DMS153 treated with DMSO at 0.1 percent for 48 hours (cell line): ENCODE data around the gene PLEKHS1.
"Not testable (repeated sequence)": the region's sequence is repeated elsewhere in the genome, so short reads cannot be mapped to it uniquely, and the experiment has no call there.

Source experiments
- DNase-seq: peaks from one replicate; lab custom pipeline; 2025; ENCODE audit not compliant: unreplicated experiment; lab: John Stamatoyannopoulos, UW

PLEKHS1 gene

GRCh38 chr10:113782986-113783704 is 31.7 kb downstream of the PLEKHS1 start:
- DNase-seq = no peak

GRCh38 chr10:113788604-113789083 is 37.2 kb downstream of the PLEKHS1 start:
- no peak for DNase-seq

- DNase-seq = no peak
Observed at GRCh38 chr10:113791691-113792090, 40.2 kb downstream of the PLEKHS1 start.

DNA sequence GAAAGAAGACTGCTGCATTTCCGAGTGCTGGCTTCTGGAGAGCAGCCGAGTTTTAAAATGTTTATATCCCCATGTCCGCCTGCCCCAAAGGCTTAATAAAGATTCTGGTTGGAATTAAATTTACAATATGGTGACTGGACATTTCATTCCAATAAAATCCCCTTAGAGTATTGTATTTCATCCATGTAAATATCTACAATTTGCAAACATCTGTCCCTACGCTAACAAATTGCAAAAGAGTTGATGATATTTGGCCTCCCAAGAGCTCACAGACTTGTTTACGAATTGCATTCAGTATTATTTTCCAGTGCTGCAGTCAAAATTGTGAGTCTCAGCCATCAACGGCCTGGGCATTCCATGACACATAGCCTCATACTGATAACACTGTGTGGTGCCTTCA is 50.1 kb downstream of the PLEKHS1 start:
- no peak for DNase-seq

GRCh38 chr10:113802997-113803396 is 51.5 kb downstream of the PLEKHS1 start:
- DNase-seq = no peak

- DNase-seq = no peak
Observed at GRCh38 chr10:113806503-113806902, 55.0 kb downstream of the PLEKHS1 start.

DNA sequence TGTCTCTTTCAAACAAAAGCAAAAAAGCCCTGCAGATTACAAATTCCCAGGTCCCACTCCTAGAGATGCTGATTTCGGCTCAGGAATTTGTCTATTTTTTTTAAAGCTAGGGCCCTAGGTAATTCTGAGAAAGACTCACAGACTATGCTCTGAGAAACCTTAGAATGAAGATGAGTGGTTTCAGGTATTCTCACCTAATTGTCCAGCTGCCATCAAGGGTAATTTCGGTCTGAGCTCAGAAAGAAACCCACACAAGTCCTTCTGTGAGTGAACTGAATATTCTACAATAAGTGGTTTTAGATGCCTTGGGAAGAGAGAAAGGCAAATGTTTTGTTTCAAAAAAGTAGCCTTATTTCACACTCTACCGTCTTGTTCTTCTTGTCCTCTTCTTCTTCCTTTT is 56.7 kb downstream of the PLEKHS1 start:
- DNase-seq = no peak

DNA sequence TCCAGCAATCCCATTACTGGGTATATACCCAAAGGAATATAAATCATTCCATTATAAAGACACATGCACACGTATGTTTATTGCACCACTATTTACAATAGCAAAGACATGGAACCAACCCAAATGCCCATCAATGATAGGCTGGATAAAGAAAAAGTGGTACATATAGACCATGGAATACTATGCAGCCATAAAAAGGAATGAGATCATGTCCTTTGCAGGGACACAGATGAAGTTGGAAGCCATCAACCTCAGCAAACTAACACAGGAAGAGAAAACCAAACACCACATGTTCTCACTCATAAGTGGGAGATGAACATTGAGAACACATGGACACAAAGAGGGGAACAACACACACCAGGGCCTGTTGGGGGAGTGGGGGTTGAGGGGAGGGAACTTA is 63.2 kb downstream of the PLEKHS1 start:
- not testable (repeated sequence) for DNase-seq

- no peak for DNase-seq
Observed at GRCh38 chr10:113819989-113820388, 68.5 kb downstream of the PLEKHS1 start.

DNA sequence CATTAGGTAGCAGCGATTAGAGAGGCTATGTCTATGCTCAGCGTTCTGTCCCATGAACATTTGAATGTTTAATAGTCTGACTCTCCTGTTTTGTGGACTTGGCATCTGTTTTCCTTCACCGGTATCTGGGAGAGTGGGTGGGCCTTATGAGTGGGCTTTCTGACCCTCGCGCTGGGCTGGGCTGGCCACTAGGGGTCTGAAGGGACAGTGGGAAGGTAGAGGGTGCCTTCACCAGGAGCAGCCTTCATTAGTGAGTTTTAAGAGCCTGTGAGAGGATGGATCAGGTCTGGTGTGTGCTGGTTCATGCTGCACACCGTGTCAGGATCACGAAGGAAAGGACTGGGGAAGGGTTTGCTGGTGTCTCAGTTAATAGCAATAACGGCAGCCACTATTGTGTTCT is 69.0 kb downstream of the PLEKHS1 start:
- no peak for DNase-seq

GRCh38 chr10:113821306-113821705 is 69.8 kb downstream of the PLEKHS1 start:
- not testable (repeated sequence) for DNase-seq

DNA sequence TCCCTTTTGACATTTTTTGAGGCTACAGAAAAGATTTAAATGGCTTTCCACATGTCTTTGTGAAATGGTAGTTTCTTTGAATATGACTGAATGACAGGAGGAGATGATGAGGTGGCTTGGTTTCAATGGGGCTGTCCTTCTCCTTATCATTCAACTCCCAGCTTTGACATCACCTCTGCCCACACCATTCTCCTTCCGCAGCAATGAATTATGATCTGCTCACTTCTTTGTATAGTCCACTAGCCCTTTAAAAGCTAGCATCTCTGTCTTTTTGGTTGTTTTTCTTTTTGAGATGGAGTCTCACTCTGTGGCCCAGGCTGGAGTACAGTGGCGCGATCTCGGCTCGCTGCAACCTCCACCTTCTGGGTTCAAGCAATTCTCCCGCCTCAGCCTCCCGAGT is 70.7 kb downstream of the PLEKHS1 start:
- no peak for DNase-seq

- no peak for DNase-seq
Observed at GRCh38 chr10:113823389-113823788, 71.9 kb downstream of the PLEKHS1 start.

GRCh38 chr10:113825791-113826190 is 74.3 kb downstream of the PLEKHS1 start:
- DNase-seq = no peak

- not testable (repeated sequence) for DNase-seq
Observed at GRCh38 chr10:113828567-113828966, 77.1 kb downstream of the PLEKHS1 start.
